Fibroblast of upper back skin (primary cell): ENCODE data around the gene CARD19.
A peak's percentile ranks its signal among the peaks of the same experiment; 100 is the strongest.

Experiments used
- DNase-seq: peaks from one replicate; pipeline ENCODE4 v3.0.0-alpha.2; 2013

CARD19 gene

DNA sequence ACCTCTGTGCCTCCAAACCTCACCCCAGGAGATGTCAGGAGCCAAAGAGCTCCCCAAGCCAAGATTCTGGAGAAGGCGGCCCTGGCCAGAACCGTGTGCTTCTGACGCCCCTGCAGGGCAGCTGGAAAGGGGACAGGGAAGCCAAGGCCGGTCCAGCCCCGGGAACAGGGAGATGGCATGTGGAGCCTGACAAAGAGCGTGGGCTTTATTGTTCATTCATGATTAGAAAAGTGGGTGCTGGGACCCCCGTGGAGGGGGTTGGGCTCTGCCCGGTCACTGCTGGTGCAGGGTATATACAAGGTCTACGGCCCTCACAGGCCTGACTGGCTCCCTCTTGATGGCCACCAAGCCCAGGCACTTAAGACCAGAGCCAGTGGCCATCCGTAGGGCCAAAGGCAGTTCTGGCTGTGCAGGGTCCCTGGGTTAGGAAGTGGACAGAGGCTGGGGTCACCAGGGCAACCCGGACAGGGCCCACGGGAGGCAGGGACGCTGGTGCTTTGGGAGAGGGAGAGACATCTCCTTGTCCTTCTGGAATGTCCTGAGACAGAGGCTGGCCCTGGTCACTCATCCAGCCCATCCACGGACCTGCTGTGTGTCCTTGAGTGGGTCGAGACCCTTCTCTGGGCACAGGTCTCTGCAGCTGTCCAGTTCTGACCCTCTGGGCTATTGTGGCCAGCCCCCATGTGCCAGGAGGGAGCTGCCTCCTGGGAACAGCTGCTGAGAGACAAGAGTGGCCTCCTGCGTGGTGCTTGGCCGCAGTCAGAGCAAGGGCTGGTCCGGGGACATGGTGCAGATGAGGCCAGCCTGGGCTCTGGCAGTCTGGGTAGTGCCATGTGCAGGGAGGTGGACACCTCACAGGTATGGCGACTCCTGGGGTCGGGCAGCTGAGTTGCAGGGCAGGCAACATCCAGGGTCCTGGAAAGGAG lies 25.6 kb downstream of the CARD19 start:
- no peak for DNase-seq

DNA sequence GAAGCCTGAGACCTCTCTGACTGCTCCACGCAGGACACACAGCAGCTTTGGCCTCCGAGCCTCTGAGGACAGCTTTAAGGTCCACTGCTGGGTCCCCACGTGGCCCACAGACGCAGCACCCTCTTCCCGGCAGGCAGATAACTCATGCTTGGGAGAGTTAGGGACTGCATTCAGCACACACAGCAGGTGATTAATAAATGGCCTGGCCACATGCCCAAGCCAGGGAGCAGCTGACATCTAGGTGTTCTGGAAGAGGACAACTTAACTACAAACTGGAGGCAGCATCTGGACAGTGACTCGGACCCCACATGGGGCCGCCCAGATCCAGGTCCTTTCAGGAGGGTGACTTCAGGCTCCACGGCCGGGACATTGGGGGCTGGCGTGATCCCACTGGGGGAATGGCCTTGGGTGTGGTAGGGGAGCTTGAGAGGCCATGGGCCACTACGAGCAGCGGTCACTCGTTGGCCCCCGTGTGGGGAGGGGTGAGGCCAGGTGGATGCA lies 26.8 kb downstream of the CARD19 start:
- no peak for DNase-seq

DNA sequence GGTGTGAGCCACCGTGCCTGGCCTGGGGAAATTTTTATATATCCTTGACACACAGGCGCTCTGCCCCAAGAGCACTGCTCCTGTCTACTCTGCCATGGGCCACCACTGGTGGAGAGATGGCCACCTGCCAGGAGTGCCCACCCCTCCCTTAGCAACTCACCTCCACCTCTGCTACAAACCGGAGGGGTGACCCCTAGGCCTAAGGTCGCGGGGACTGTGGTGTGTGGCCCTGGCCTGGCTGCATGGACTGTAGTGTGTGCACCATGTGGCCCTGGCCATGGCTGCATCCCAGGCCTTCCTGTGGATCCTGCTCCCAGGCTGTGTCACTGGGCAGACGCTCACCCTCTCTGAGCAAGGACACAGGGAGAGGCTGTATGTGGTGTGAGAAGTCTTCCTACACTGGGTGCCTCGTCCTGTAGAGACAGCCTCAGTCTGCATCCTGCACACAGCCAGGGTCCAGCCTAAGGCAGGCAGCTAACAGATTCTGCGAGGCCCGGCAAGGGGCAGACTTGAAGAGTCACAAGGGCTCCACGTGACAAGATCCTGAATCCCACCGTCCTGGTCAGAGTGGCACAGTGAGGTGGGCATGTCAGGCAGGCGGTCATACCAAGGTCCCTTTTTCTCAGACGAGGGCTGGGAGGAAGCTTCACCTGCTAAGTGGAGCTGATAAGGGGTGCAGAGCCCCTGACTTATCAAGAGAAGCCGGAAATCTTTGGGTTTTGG lies 27.7 kb downstream of the CARD19 start:
- no peak for DNase-seq

DNA sequence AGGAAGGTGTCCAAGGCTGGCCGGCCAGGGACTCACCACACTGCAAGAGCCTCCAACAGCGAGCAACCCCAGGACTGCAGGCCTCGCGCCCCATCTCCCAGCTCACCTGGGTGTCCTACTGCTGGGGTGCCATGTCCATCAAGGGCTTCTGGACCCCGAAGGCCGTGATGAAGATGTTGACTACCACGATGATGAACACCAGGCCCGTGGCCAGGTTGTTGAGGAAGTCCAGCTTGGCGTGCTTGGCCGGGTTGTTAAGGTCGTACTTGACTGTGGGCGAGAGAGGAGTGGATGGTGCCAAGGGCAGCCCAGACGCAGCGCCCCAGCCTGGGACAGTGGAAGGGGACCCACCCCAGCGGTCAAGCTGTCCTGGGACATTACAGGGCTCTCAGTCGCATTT lies 28.8 kb downstream of the CARD19 start:
- no peak for DNase-seq

DNA sequence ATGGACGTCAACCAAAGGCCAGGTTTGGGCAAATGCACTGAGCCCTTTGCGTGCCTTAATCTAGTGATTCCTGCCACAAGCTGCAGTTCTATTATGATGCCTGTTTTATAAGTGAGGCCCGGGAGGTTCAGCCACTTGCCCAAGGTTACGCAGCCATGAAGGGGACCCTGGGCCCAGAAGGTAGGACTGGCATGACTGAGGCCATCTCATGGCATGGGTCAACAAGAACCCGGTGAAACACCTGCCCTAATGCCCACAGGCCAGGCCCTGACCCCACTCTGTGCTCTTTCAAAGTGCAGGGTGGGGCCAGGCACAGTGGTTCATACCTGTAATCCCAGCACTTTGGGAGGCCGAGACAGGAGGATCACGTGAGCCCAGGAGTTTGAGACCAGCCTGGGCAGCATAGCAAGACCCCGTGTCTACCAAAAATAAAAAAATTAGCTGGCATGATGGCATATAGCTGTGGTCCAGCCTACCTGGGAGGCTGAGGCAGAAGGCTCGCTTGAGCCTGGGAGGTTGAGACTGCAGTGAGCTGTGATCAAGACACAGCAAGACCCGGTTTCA lies 29.4 kb downstream of the CARD19 start:
- DNase-seq, result no peak

DNA sequence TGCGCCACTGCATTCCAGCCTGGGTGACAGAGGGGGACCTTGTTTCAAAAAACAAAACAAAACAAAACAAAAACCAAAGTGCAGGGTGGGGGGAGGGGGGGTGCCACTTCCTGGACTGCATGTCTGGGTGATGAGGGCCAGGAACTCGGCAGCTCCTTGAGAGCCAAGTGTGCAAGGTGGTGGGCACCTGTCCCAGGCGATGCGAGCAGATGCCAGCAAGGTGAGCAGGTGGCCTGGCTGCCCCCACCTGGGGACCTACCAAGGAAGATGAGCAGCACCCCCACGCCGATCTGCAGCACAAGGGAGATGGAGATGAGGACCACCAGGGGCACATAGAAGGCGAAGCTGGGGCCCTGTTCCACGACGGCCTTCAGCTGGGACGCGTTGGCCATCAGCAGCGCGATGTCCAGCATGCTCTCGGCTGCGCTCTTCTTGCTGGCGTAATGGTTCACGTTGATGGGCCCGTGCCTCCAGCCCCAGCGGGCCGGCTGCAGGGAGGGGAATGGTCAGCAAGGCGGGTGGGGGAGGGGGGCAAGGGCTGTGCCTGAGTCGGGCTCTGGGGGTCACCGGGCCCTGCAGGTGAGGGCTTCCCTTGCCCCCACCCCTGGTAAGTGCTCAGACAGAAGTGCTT lies 30.2 kb downstream of the CARD19 start:
- DNase-seq, result no peak

DNA sequence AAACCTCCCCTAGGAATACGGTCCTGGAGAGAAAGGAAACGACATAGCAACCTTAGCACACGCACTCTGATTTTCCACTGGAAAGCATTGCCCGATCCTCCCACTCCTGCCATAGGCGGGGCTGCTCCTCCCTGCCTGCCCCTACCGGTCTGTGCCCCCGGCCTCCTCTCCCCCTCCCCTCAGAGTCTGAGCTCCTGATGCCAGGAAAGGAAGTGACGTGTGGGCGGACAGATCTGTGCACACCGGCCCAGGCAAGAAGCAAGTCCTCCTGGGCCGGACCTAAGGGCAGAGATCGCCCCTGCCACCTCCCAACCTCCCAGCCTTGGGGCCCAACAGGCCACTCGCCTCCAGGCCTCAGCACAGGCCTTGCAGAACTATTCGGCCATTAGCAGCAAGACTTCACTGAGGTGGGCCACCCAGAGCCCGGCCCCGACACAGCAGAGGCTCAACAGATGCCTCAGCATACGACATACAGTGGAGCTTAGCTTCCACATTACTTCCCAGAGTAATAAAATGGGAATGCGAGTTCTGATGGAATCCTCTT lies 30.9 kb downstream of the CARD19 start:
- DNase-seq, result no peak

DNA sequence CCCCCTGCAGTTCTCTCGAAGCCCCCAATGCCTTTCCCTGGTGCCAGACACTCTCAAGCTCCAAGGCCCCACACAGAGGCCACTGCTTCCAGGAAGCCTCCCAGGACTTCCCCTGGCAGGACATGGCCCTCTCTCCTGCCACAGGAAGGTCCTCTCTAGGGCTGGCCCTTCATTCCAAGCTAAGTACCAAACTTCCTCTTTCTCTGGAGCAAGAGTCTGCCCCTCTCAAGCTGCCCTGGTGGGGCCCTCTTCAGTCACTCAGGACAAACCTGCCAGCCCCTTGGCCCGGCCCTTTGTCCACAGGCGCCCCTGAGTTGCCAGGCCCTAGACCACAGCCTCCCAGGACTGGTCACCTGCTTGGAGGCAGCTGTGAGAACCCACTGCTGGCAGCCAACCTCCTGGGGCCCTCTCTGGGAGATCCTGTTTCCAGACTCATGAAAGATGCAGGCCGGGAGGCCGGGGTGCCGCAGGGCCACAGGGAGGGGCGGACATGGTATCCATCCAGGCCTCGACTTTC lies 31.4 kb downstream of the CARD19 start:
- DNase-seq, result no peak

DNA sequence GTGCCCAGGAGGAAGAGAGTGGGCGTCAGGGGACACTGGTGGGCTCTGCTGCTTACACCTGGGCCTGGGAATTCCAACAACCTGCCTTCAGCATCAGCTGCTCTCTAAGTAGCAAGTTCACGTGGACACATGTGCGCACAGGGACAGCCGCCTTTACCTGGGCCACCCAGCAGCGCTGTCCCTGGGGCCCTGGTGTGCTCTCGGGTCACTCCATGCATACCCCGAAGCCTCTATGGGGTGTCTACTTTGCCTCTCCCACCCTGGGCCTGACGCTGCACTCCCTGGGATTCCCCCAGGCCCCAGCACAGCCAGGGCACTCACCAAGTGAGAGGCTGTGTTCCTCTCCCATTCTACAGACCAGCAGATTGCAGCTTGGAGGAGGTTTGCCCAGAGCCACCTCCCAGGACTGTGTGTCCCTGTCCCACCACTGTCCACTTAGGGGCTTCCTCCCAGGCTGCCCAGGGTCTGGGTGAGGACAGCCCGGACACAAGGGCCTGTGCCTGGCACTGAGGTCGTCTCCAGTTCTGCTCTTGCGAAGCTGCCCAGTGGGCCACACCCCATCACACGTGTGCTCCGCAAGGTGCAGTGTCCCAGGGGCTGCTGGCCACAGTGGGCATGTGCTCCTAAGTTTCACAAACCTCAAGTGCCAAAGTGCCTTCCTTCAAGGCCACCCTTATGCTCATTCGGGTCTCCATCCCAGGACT lies 32.1 kb downstream of the CARD19 start:
- DNase-seq, result no peak

DNA sequence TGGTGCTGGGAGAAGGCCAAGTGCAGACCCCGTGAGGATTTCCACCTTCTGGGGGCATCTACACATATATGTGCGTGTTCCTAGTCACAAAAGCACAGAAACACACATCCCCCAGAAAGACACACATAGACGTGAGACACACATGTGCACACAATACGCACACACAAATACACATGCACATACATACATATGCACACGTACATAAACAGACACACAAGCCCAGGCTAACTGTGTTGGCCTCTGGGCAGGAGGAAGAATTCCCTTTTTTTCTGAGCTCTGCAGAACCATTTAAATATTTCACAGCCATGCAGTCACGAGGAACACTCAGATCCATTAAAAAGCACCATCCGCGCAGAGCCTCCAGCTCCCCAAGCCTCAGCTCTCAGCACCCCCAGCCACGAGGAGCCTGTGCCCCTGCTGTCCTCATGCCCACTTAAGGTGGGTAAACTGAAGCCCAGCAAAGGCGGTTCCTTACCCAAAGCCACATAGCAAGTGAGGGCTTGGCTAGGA lies 32.8 kb downstream of the CARD19 start:
- no peak for DNase-seq

DNA sequence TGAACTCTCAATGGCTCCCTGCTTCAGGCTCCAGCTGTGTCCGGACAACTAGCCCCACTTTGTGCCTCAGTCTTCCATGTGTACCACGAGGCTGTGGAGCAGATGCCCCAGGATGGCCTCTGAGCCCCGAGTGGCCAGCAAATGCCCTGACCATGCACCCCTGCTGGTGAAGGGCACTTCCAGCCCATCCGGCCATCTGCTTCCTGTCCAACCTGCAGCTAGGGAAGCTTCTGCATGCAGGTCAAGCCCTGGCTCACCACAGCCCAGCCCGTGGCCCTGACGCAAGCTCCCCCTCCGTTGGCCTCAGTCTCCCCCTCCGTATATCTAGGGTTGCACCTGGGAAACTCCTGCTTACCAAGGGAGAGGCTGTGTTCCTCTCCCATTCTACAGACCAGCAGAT lies 33.3 kb downstream of the CARD19 start:
- no peak for DNase-seq

DNA sequence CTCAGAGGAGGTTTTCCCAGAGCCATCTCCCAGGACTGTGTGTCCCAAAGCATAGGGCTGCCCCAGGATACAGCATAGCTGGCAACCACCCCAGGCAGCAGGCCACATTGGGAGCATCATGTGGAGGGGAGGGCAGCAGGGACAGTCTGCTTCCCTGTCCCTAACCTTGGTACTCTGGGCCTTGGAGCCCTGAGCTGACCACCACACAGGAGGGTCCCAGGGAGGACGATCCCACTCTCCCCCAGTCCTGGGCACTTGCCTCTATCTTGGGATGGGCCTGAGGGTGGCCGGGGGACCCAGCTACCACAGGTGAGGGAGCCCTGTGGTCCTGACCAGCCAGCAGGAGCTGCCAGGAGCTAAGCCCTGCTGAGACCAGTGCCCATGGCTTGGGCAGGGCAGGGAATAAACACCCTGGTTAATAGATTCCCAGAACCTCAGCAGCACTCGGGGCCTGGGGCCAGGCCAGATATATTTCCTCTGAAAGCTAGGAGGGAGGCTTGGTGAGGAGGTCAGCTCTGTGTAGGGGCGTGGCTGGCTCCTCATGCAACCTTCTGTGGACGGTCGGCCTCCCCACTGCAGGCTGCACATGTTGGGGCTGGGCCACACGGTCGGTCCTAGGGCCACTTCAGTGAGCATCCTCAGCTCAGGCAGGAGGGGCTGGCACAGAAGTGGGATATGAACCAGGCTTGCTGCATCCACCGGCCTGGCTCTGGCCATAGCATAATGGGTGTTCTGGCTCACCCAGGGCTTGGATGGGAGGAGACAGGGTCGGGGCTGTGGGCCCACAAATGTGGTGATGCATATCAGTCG lies 33.9 kb downstream of the CARD19 start:
- no peak for DNase-seq

DNA sequence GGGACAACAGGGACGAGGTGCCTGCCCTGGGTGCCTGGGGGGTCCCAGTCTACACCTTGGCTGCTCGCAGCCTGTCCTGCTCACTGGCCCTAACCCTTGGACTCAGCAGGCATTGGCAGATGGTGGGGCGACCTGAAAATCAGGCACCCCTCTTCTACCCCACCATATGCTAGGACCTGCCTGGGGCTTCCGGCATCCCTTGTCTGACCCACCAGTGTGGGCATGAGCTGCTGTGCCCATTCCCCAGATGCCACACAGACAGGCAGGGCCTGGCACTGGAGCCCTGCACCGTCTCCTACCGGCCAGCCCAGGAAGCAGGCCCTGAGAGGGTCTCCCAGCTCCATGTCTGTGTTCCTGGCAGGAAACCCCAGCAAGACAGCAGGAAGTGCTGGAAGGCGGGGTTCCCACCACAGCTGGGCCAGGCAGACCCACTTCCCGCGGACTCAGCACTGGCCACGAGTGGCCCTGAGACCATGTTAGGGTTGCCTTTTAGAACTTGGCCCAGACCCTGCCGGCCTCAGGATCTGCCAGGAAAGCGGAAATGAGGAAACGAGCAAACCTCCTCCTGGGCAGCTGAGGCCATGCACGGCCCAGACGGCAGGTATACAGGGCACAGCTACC lies 35.0 kb downstream of the CARD19 start:
- no peak for DNase-seq

DNA sequence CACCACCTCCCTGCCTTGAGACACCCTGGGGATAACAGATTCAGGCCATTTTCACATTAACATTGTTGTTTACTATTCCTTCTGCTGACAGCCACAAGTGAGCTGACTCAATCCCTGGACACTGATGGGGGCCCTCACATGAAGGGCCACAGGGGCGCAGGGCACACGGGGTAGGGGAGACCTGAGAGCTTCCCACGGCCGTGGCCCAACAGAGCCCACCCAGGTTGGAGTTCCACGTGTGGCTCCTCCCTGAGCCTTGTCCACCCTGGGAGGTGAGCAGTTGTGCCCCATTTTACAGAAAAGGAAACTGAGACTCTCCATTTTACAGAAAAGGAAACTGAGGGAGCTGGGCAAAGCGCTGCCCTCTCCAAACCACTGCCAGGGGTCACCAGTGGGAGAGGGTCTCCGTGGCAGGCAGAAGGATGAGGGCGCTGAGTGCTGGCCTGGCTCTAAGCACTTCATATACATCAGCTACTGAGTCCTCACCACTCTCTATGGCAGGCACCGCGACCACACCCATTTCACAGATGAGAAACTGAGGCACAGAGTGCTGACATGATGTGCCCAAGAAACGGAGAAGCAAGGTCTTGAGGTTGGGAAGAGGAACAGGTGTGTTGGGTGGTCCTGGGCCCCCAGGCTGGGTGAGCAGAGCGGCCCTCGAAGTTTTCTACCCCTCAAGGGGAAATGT lies 35.7 kb downstream of the CARD19 start:
- no peak for DNase-seq

DNA sequence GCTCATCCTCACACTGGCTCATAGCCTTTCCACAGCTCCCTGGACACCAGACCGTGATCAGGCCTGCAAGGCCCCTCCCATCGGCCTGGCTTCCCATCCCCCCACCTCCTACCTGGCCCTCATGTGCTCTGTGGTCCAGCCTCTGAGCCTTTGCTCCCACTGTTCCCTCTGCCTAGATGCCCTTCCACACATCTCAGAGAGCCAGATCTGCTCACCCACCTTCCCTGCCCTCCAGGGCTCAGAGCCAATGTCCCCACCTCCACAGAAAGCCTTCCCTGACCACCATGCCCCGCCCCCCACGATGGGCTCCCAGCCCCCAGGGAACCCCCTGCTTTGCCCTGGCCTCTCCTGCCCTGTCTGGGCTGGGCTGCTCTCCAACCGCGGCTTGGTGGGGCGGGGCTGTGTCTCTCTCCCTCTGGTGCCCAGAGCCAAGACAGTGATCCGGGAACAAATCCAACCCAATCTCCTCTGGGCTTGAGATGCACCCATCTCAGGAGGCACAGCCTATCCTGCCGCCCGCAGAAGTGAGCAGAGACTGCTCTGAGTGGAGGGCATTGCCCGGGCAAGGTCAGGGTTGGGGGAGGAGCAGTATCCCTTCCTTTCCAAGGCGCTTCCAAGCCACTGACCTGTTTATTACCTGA lies 36.4 kb downstream of the CARD19 start:
- no peak for DNase-seq

DNA sequence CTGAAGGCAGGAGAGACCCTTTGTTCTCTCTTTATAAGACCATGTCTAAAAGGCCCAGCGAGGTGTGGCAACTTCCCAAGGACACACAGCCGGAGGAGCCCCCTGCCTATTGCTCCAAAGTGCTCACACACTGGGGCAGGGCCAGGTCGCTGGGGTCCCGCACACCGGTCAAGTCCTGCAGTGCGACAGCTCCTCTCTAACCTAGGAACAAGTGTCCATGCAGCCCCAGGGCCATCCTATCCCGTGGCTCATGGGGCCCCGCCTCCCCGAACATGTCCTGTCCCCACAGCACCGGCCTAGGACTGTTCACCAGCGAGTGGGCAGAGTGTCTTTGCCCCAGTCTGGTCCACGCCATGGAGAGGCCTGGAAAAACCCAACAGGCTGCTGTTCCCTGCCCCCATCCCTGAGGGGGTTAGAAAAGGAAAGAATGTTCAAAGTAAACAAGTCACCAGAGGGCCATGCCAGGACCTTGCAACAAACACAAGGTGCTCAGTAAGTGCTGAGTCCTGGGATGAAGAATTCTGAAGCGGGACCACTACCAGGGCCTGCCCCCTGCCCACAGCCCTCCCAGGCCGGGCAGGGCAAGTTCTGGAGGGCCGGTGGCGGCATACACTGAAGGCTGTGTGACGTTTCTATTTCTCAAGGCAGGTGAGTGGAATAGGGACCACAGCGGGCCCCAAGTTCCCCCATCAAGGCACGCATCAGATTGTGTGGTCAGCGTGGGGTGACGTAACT lies 37.1 kb downstream of the CARD19 start:
- DNase-seq, result no peak

DNA sequence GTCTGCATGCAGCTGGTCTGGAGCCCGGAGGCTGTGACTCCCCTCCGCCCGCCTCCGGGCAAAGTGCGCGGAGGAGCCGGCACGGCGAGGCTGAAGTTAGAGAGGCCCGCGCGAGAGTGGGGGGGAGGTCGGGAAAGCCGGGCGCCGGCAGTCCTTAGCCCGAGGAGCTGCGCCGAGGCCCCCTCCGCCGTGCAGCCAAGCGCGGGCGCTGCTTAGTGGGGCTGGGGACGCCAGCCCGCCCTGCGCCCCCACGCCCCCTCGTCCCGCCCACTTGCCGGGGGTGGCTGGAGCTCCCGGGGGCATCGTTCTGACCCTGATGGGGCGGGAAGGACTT lies 37.6 kb downstream of the CARD19 start:
- DNase-seq, result peak; percentile 71

DNA sequence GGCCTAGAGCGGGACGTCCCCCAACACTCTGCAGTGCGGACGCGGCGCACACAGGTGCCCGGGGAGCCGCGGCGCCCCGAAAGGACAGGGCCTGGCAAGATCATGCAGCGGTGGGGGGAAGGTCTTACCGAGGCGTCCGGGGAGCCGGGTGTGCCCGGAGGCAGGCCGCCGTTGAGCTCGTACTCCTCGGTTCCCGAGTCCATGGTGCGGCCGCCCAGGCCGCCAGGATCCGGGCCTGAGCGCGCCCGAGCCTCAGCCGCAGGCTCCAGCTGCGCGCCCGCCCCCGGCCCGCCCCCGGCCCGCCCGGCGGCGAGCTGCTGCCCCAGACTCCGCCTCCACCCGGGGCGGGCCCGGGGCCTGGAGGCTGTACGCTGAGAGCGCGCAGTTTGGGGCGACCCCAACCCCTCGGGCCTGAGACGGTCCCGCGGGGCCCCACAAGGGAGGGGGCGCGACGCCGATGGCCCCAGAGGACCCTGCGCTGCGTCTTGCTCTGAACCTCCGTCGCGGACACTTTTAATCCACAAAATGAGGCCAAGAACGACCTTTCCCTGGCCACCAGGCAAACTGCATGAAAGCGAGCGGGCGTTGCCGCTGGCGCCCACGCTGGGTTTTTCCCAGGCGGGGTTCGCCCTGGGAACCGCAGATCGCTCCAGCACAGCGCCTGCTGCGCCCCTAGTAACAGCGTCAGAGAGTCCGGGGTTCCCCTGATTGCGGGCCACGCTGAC lies 38.2 kb downstream of the CARD19 start, which contains the start of gene NINJ1:
NINJ1 (minus strand) TSS at position 237 of the 725 bp plus-strand sequence; CDS start at position 203, 34 bp downstream.
- DNase-seq, result peak; percentile 54
